ENCODE measurements around the gene LCN9. TPM values are rescaled to one million over a fixed set of nuclear protein-coding genes. Genes with fewer than 3 reads are reported as not detected.
"Not testable (repeated sequence)": the region's sequence is repeated elsewhere in the genome, so short reads cannot be mapped to it uniquely, and the experiment has no call there.

LCN9 gene
- total and polyA plus RNA-seq, 4 donors: not detected

DNA sequence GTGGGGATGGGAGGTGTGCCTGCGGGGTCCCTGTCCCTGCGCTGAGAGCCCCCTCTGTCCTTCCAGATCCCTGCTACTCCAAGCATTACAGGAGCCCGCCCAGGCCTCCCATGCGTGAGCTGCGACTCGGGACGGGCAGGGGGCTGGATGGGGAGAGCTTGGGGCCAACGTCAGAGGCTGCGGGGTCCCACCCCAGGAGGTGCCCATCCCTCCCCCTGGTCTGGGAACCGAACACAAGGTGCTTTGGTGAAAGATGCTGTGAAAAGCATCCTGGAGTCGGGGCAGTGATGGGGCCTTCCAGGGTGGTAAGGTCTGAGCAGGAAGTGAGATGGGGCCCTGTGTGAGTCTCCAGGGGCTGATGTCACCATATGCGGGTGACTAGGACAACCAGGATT lies 2.7 kb downstream of the LCN9 start:
- H3K36me3 ChIP-seq (ENCODE audit: control insufficient read depth in 4 of 4, insufficient read depth in 4 of 4, low read length in 4 of 4): no peaks in the 10 kb centered on the region
- no peak overlapping the region for H3K9ac ChIP-seq (ENCODE audit: insufficient read depth in 1 of 2, low read length in 2 of 2)
- no peak overlapping the region for H3K4me3 ChIP-seq
- peaks cover 0 to 3% (median 3%) of the 10 kb centered on the region in 3 donors for H3K27me3 ChIP-seq (ENCODE audit: control insufficient read depth in 3 of 3, insufficient read depth in 3 of 3, low read length in 2 of 3)
- WGBS, 2 donors: 78 to 80% methylated on average over 12 of the region's 12 CpGs
- no peak overlapping the region for H3K27ac ChIP-seq (ENCODE audit: low read depth in 1 of 2, low read length in 1 of 2)
- no peak for TF ChIP-seq CTCF (IDR thresholded peaks at IDR 0.05; ENCODE audit: control extremely low read depth, extremely low read depth)
- DNase-seq (no peak), ATAC-seq (ENCODE audit: insufficient read depth, low FRiP score) (no peak)
- peaks cover 0 to 7% (median 0%) of the 10 kb centered on the region in 4 donors for H3K9me3 ChIP-seq (ENCODE audit: control insufficient read depth in 4 of 4, insufficient read depth in 3 of 4, low read length in 3 of 4)
- no peaks in the 10 kb centered on the region for H3K4me1 ChIP-seq (ENCODE audit: control insufficient read depth in 5 of 5, insufficient read depth in 5 of 5, low read length in 5 of 5)

GRCh38 chr9:135666534-135667462 lies 3.7 kb downstream of the LCN9 start:
- ATAC-seq (ENCODE audit: insufficient read depth, low FRiP score) (no peak), DNase-seq (no peak)
- no peak for TF ChIP-seq CTCF (IDR thresholded peaks at IDR 0.05; ENCODE audit: control extremely low read depth, extremely low read depth)
- Histone ChIP-seq H3K27ac (ENCODE audit: low read depth in 1 of 2, low read length in 1 of 2) (no peak overlapping the region), H3K9me3 (ENCODE audit: control insufficient read depth in 4 of 4, insufficient read depth in 3 of 4, low read length in 3 of 4) (peaks cover 0 to 6% (median 0%) of the 10 kb centered on the region in 4 donors), H3K4me1 (ENCODE audit: control insufficient read depth in 5 of 5, insufficient read depth in 5 of 5, low read length in 5 of 5) (no peaks in the 10 kb centered on the region), H3K9ac (ENCODE audit: insufficient read depth in 1 of 2, low read length in 2 of 2) (no peak overlapping the region), H3K27me3 (ENCODE audit: control insufficient read depth in 3 of 3, insufficient read depth in 3 of 3, low read length in 2 of 3) (peaks cover 0 to 3% (median 3%) of the 10 kb centered on the region in 3 donors), H3K4me3 (no peak overlapping the region), H3K36me3 (ENCODE audit: control insufficient read depth in 4 of 4, insufficient read depth in 4 of 4, low read length in 4 of 4) (no peaks in the 10 kb centered on the region)
- WGBS, 2 donors: 59 to 74% methylated on average over 29 of the region's 29 CpGs

GRCh38 chr9:135667463-135668001 lies 4.4 kb downstream of the LCN9 start:
- H3K36me3 ChIP-seq (ENCODE audit: control insufficient read depth in 4 of 4, insufficient read depth in 4 of 4, low read length in 4 of 4): no peaks in the 10 kb centered on the region
- H3K27ac ChIP-seq (ENCODE audit: low read depth in 1 of 2, low read length in 1 of 2): no peak overlapping the region
- no peak overlapping the region for H3K9ac ChIP-seq (ENCODE audit: insufficient read depth in 1 of 2, low read length in 2 of 2)
- DNase-seq: no peak
- peaks cover 0 to 6% (median 0%) of the 10 kb centered on the region in 4 donors for H3K9me3 ChIP-seq (ENCODE audit: control insufficient read depth in 4 of 4, insufficient read depth in 3 of 4, low read length in 3 of 4)
- WGBS, 2 donors: 66 to 86% methylated on average over 9 of the region's 9 CpGs
- ATAC-seq (ENCODE audit: insufficient read depth, low FRiP score): no peak
- H3K27me3 ChIP-seq (ENCODE audit: control insufficient read depth in 3 of 3, insufficient read depth in 3 of 3, low read length in 2 of 3): peaks cover 0 to 3% (median 3%) of the 10 kb centered on the region in 3 donors
- no peaks in the 10 kb centered on the region for H3K4me1 ChIP-seq (ENCODE audit: control insufficient read depth in 5 of 5, insufficient read depth in 5 of 5, low read length in 5 of 5)
- no peak for TF ChIP-seq CTCF (IDR thresholded peaks at IDR 0.05; ENCODE audit: control extremely low read depth, extremely low read depth)
- no peak overlapping the region for H3K4me3 ChIP-seq

- not testable (repeated sequence) for H3K27me3 ChIP-seq (ENCODE audit: control insufficient read depth in 3 of 3, insufficient read depth in 3 of 3, low read length in 2 of 3); H3K4me1 ChIP-seq (ENCODE audit: control insufficient read depth in 5 of 5, insufficient read depth in 5 of 5, low read length in 5 of 5); H3K36me3 ChIP-seq (ENCODE audit: control insufficient read depth in 4 of 4, insufficient read depth in 4 of 4, low read length in 4 of 4); ATAC-seq (ENCODE audit: insufficient read depth, low FRiP score); H3K9ac ChIP-seq (ENCODE audit: insufficient read depth in 1 of 2, low read length in 2 of 2); H3K27ac ChIP-seq (ENCODE audit: low read depth in 1 of 2, low read length in 1 of 2); DNase-seq; H3K4me3 ChIP-seq; H3K9me3 ChIP-seq (ENCODE audit: control insufficient read depth in 4 of 4, insufficient read depth in 3 of 4, low read length in 3 of 4)
- 81 to 93% methylated on average over 5 of the region's 5 CpGs for WGBS, 2 donors
Observed at GRCh38 chr9:135669018-135669417, 5.9 kb downstream of the LCN9 start.
